ENCODE results near the gene RIT2.

DNA sequence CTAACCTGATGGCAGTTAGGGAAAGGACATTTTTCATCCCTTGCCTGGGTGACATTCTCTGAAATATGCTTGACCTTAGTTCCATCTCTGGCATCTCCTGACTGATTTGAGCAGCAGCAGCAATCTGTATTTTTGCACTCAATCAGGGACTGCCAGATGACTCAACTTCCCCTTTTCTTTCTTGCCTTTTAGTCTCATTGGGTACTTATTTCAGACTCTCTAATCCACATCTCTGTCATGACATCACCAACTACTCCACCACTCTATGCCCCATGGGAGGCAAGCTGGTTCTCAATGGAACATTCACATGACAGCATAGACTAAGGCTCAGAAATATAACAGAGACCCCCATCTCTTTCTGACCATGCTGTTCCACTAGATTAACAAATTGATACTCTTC lies 254.2 kb downstream of the RIT2 start:
- TF ChIP-seq CTCF (conservative IDR thresholded peaks at IDR 0.05) (no peak), EZH2 (IDR thresholded peaks at IDR 0.05; ENCODE audit: low read depth) (no peak)
